K562 (cell line): Measurements from ENCODE around the gene RMP24.
A peak's percentile ranks its signal among the peaks of the same experiment; 100 is the strongest.

ENCODE experiments used
- ATAC-seq: fragments of 200-7000 bp; cut with Tn5 transposase; 3 replicates; pipeline ENCODE4 v1.9.1; 2020; ENCODE audit warnings: moderate library complexity
- BruUV-seq: library from RNA; stranded (reverse); fragments of 400-500 nt; replicated peaks from 2 replicates; lab custom pipeline; 2021; lab: Mats Ljungman, UMichigan
- CTCF ChIA-PET: fragments of 300-600 bp; formaldehyde crosslinking; extraction: SDS; loops from one replicate; lab custom pipeline; 2021; ENCODE audit warnings: low intra/inter-chr PET ratio; lab: Yijun Ruan, JAX
- POLR2A ChIA-PET: fragments of 300-600, 350-650 bp; sonication (Branson Sonifier 250); formaldehyde crosslinking; extraction: SDS; loops from one replicate; lab custom pipeline; 2021; ENCODE audit warnings: antibody characterized with exemption, inconsistent platforms; lab: Yijun Ruan, JAX
- DNase-seq, 4 experiments: peaks; one replicate each; pipeline versions ENCODE4 v3.0.0 to v3.0.0-alpha.2; 2011 to 2018; ENCODE audit warnings: low spot score in 3 of 4, mixed read lengths in 3 of 4; ENCODE audit errors: extremely low read depth in 1 of 4
- FAIRE-seq: peaks from 2 replicates; lab custom pipeline; 2011; peaks lifted over from hg19 to GRCh38; lab: Jason Lieb, UNC
- H2AFZ ChIP-seq: 2 replicates; pipeline ENCODE4 v1.6.0; 2011; ENCODE audit warnings: low read depth, low read length, control low read depth, inconsistent platforms
- H3K27ac ChIP-seq: fragments of 200-600 bp; 3 replicates; pipeline ENCODE4 v1.8.0; 2011; ENCODE audit warnings: low read depth, mild to moderate bottlenecking, control low read depth, inconsistent platforms, low read length, moderate library complexity, mixed read lengths; ENCODE audit errors: extremely low read depth
- H3K27me3 ChIP-seq, 2 experiments: fragments of 300-600 bp in 1 of 2; 2 replicates in 1 of 2; 3 replicates in 1 of 2; pipeline versions ENCODE4 v1.6.0 to v1.8.0; 2011; ENCODE audit warnings: inconsistent platforms in 2 of 2, low read length in 2 of 2, mild to moderate bottlenecking in 1 of 2, mixed read lengths in 1 of 2, moderate library complexity in 1 of 2; ENCODE audit not compliant: control insufficient read depth in 2 of 2, insufficient read depth in 2 of 2
- H3K36me3 ChIP-seq: fragments of 300-600 bp; 3 replicates; pipeline ENCODE4 v1.8.0; 2011; ENCODE audit warnings: mild to moderate bottlenecking, low read length, inconsistent platforms; ENCODE audit not compliant: control insufficient read depth, insufficient read depth
- H3K4me1 ChIP-seq, 2 experiments: fragments of 200-600 bp in 1 of 2; replicated peaks in 1 of 2; 2 replicates in 1 of 2; 3 replicates in 1 of 2; pipeline versions ENCODE4 v1.5.1 to v1.8.0; 2011; ENCODE audit warnings: inconsistent platforms in 2 of 2, low read length in 2 of 2, mild to moderate bottlenecking in 1 of 2, mixed read lengths in 1 of 2, moderate library complexity in 1 of 2; ENCODE audit not compliant: control insufficient read depth in 2 of 2, insufficient read depth in 2 of 2
- H3K4me2 ChIP-seq: 2 replicates; pipeline ENCODE4 v1.6.1; 2011; ENCODE audit warnings: low read length, control low read depth, inconsistent platforms, mixed read lengths; ENCODE audit not compliant: insufficient read depth
- H3K4me3 ChIP-seq: fragments of 200-600 bp; sonication (generic), shearing (Covaris generic); 2 replicates; pipeline ENCODE4 v1.5.1; 2016; ENCODE audit warnings: control low read depth, inconsistent platforms
- H3K79me2 ChIP-seq: fragments of 200-600 bp; 3 replicates; pipeline ENCODE4 v1.8.0; 2011; ENCODE audit warnings: low read length, inconsistent platforms; ENCODE audit not compliant: control insufficient read depth, insufficient read depth
- H3K9ac ChIP-seq, 2 experiments: 2 replicates each; pipeline versions ENCODE4 v1.6.0 to v1.6.1; 2011; ENCODE audit warnings: low read depth in 2 of 2, low read length in 2 of 2, control low read depth in 1 of 2, inconsistent platforms in 1 of 2, mild to moderate bottlenecking in 1 of 2, mixed read lengths in 1 of 2; ENCODE audit not compliant: insufficient read depth in 1 of 2
- H3K9me1 ChIP-seq: one replicate; pipeline ENCODE4 v1.6.0; 2011; ENCODE audit warnings: inconsistent platforms, mild to moderate bottlenecking, low read length, moderate library complexity; ENCODE audit not compliant: control insufficient read depth, insufficient read depth
- H3K9me3 ChIP-seq: replicated peaks from 2 replicates; pipeline ENCODE4 v1.5.1; 2011; ENCODE audit warnings: low read depth, low read length, inconsistent platforms; ENCODE audit not compliant: control insufficient read depth, insufficient read depth
- H4K20me1 ChIP-seq: replicated peaks from 2 replicates; pipeline ENCODE4 v1.6.1; 2011; ENCODE audit warnings: low read length, inconsistent platforms, mixed read lengths; ENCODE audit not compliant: control insufficient read depth, insufficient read depth
- CEBPB ChIP-seq: fragments of 450-650 bp; IDR thresholded peaks from 2 replicates; pipeline ENCODE4 v1.6.1; 2016; ENCODE audit warnings: missing genetic modification characterization, missing compliant biosample characterization
- CEBPG ChIP-seq, 3 experiments: fragments of 200-800 bp in 1 of 3; sonication (Bioruptor generic) in 1 of 3; sonication (generic) in 1 of 3; formaldehyde crosslinking in 1 of 3; IDR thresholded peaks in 2 of 3; conservative IDR thresholded peaks in 1 of 3; 2 replicates each; pipeline versions ENCODE4 v1.6.1 to v1.8.0; 2016 to 2022; ENCODE audit warnings: missing compliant biosample characterization in 2 of 3, missing genetic modification characterization in 2 of 3, mild to moderate bottlenecking in 1 of 3, missing genetic modification reagents in 1 of 3
- FOXJ3 ChIP-seq: sonication (generic); formaldehyde crosslinking; IDR thresholded peaks from 2 replicates; pipeline ENCODE4 v1.4.0; 2020; ENCODE audit warnings: mild to moderate bottlenecking, missing genetic modification reagents
- GABPA ChIP-seq: fragments of 200-800 bp; sonication (Bioruptor generic); conservative IDR thresholded peaks from 2 replicates; pipeline ENCODE4 v1.6.1; 2016; ENCODE audit warnings: low read depth, missing genetic modification characterization, missing compliant biosample characterization
- HDAC1 ChIP-seq, 2 experiments: fragments of 450-650 bp; IDR thresholded peaks; 2 replicates each; pipeline ENCODE4 v1.6.1; 2016 to 2017; ENCODE audit warnings: inconsistent platforms in 1 of 2, mild to moderate bottlenecking in 1 of 2, moderate library complexity in 1 of 2
- HLTF ChIP-seq: fragments of 450-650 bp; IDR thresholded peaks from 2 replicates; pipeline ENCODE4 v1.6.1; 2016
- KAT8 ChIP-seq: fragments of 450-650 bp; IDR thresholded peaks from 2 replicates; pipeline ENCODE4 v1.6.1; 2016; ENCODE audit warnings: low read depth, mild to moderate bottlenecking
- NONO ChIP-seq, 2 experiments: fragments of 200-400 bp in 1 of 2; fragments of 450-650 bp in 1 of 2; formaldehyde crosslinking in 1 of 2; IDR thresholded peaks; 2 replicates each; pipeline ENCODE4 v1.6.1; 2017; ENCODE audit warnings: low read depth in 2 of 2, mild to moderate bottlenecking in 2 of 2, moderate library complexity in 2 of 2, low read length in 1 of 2
- SPI1 ChIP-seq: IDR thresholded peaks from 2 replicates; pipeline ENCODE4 v1.6.1; 2011; ENCODE audit warnings: low read depth, low read length, control low read depth, borderline replicate concordance
- WGBS: fragments of 100-300 bp; shearing (Covaris generic); methylation state at CpG from one replicate; pipeline ENCODE4 v1.1.6; 2016; ENCODE audit warnings: low coverage, mixed read lengths; ENCODE audit not compliant: insufficient coverage; ENCODE audit errors: missing lambda C conversion rate; 5-methylcytosine and 5-hydroxymethylcytosine counted together
- in situ Hi-C: fragments of 300-500 bp; cut with MboI; formaldehyde crosslinking; loops from 4 replicates; pipeline ENCODE4 v1.15.0; 2018; ENCODE audit warnings: inconsistent platforms, mixed read lengths
- intact Hi-C: fragments of 100-400 bp; cut with micrococcal nuclease; formaldehyde crosslinking; loops from 2 replicates; pipeline ENCODE4 v1.14.2; 2022
- TF ChIP-seq, protein P1 (sequence below): sonication (generic); formaldehyde crosslinking; IDR thresholded peaks from 2 replicates; pipeline ENCODE4 v1.8.0; 2022; ENCODE audit warnings: mild to moderate bottlenecking, missing genetic modification reagents

Gene RMP24

GRCh38 chr18:36006997-36007396, 34.5 kb downstream of the RMP24 start:
- Histone ChIP-seq H3K4me2 (no peak overlapping the region), H3K9ac (no peak overlapping the region), H3K4me3 (no peak overlapping the region), H3K27ac (no peak overlapping the region), H2AFZ (no peak overlapping the region), H4K20me1 (no peaks in the 10 kb centered on the region), H3K9me3 (no peaks in the 10 kb centered on the region), H3K27me3 (no peaks in the 10 kb centered on the region), H3K79me2 (no peaks in the 10 kb centered on the region), H3K4me1 (no peaks in the 10 kb centered on the region), H3K9me1 (no peaks in the 10 kb centered on the region), H3K36me3 (no peaks in the 10 kb centered on the region)
- ATAC-seq (no peak), DNase-seq (no peak), FAIRE-seq (no peak)
- ChIA-PET CTCF (no interaction called here), POLR2A (no interaction called here)
- 85% methylated on average over 2 of the region's 2 CpGs for WGBS
- no TSS peak for BruUV-seq
- in situ Hi-C loops (no loop called here), intact Hi-C loops (no loop called here)
- TF ChIP-seq CEBPG (CRISPR knock-in tag; IDR thresholded peaks at IDR 0.05): no peak
- 0 out of 4 replicates have a peak, but pooled peaks of 1 of the 2 experiments have one; percentile 21 for TF ChIP-seq CEBPG (tag; conservative IDR thresholded peaks at IDR 0.05 in 1 of 2, IDR thresholded peaks at IDR 0.05 in 1 of 2)
- TF ChIP-seq KAT8: no peak
- no peak for TF ChIP-seq GABPA (tag)
- no peak for TF ChIP-seq NONO (IDR thresholded peaks at IDR 0.05; ENCODE audit: low read depth in 2 of 2, low read length in 1 of 2)
- TF ChIP-seq SPI1: no peak
- peak; percentile 30; the same call in 1 of the 2 replicates for TF ChIP-seq CEBPB (tag)

- no peaks in the 10 kb centered on the region for H4K20me1 ChIP-seq
- no peaks in the 10 kb centered on the region for H3K4me1 ChIP-seq
- H3K36me3 ChIP-seq: no peaks in the 10 kb centered on the region
- FAIRE-seq (no peak), ATAC-seq (peak; percentile 58; the same call in 2 of the 3 replicates), DNase-seq (no peak)
- no peak overlapping the region for H3K4me3 ChIP-seq
- intact Hi-C loops (no loop called here), in situ Hi-C loops (no loop called here)
- H3K27me3 ChIP-seq: no peaks in the 10 kb centered on the region
- no peak overlapping the region for H3K9ac ChIP-seq
- no peaks in the 10 kb centered on the region for H3K79me2 ChIP-seq
- no peak overlapping the region for H3K27ac ChIP-seq
- CTCF ChIA-PET: no interaction called here
- H3K9me1 ChIP-seq: no peaks in the 10 kb centered on the region
- no TSS peak for BruUV-seq
- POLR2A ChIA-PET: no interaction called here
- no peak overlapping the region for H2AFZ ChIP-seq
- 48% methylated on average over 3 of the region's 3 CpGs for WGBS
- H3K4me2 ChIP-seq: no peak overlapping the region
- H3K9me3 ChIP-seq: no peaks in the 10 kb centered on the region
- TF ChIP-seq FOXJ3 (CRISPR knock-in tag) (no peak), HLTF (no peak), SPI1 (no peak), HDAC1 (IDR thresholded peaks at IDR 0.05) (no peak)
- TF ChIP-seq, protein P1, sequence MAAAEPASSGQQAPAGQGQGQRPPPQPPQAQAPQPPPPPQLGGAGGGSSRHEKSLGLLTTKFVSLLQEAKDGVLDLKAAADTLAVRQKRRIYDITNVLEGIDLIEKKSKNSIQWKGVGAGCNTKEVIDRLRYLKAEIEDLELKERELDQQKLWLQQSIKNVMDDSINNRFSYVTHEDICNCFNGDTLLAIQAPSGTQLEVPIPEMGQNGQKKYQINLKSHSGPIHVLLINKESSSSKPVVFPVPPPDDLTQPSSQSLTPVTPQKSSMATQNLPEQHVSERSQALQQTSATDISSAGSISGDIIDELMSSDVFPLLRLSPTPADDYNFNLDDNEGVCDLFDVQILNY (CRISPR knock-in tag): no peak
Measured at GRCh38 chr18:36009214-36009613, 36.7 kb downstream of the RMP24 start.
